ENCODE measurements around the gene C6orf89. TPM values are rescaled to one million over a fixed set of nuclear protein-coding genes. Genes with fewer than 3 reads are reported as not detected.
"Not testable (repeated sequence)": the region's sequence is repeated elsewhere in the genome, so short reads cannot be mapped to it uniquely, and the experiment has no call there.

Gene C6orf89
- total RNA-seq, 1 donor from 2014 or later: 29.9 TPM

DNA sequence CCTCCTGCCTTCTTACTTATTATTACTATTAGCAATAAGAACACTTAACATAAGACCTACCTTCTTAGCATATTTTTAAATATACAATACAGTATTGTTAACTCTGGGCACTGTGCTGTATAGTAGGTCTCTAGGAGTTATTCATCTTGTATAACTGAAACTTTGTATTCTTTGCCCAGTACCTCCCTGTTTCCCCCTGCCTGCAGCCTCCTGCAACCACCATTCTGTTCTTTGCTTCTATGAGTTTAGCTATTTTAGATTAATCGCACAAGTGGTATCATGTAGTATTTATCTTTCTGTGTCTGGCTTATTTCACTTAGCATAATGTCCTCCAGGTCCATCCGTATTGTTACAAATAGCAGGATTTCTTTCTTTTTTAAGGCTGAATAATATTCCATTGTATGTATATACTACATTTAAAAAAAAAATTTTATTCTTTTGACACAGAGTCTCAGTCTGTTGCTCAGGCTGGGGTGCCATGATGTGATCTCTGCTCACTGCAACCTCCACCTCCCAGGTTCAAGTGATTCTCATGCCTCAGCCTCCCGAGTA is 4.4 kb downstream of the C6orf89 start:
- TF ChIP-seq, protein P1, sequence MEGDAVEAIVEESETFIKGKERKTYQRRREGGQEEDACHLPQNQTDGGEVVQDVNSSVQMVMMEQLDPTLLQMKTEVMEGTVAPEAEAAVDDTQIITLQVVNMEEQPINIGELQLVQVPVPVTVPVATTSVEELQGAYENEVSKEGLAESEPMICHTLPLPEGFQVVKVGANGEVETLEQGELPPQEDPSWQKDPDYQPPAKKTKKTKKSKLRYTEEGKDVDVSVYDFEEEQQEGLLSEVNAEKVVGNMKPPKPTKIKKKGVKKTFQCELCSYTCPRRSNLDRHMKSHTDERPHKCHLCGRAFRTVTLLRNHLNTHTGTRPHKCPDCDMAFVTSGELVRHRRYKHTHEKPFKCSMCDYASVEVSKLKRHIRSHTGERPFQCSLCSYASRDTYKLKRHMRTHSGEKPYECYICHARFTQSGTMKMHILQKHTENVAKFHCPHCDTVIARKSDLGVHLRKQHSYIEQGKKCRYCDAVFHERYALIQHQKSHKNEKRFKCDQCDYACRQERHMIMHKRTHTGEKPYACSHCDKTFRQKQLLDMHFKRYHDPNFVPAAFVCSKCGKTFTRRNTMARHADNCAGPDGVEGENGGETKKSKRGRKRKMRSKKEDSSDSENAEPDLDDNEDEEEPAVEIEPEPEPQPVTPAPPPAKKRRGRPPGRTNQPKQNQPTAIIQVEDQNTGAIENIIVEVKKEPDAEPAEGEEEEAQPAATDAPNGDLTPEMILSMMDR (IDR thresholded peaks at IDR 0.05; ENCODE audit: unreplicated experiment): no peak
- no peak for DNase-seq (ENCODE audit: low spot score, unreplicated experiment)
- H3K9me3 Mint-ChIP-seq (ENCODE audit: low read depth): no peaks in the 10 kb centered on the region
- peaks cover 12% of the 10 kb centered on the region for H3K4me1 Mint-ChIP-seq (ENCODE audit: low read depth)
- no peaks in the 10 kb centered on the region for H3K36me3 Mint-ChIP-seq (ENCODE audit: insufficient read depth)
- H3K27me3 Mint-ChIP-seq: no peaks in the 10 kb centered on the region
- H3K4me3 Mint-ChIP-seq (ENCODE audit: low read depth): no peak overlapping the region
- H3K27ac Mint-ChIP-seq: no peak overlapping the region

DNA sequence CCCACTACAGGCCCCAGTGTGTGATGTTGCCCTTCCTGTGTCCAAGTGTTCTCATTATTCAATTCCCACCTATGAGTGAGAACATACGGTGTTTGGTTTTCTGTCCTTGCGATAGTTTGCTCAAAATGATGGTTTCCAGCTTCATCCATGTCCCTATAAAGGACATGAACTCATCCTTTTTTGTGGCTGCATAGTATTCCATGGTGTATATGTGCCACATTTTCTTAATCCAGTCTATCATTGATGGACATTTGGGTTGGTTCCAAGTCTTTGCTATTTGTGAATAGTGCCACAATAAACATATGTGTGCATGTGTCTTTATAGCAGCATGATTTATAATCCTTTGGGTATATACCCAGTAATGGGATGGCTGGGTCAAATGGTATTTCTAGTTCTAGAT is 5.4 kb downstream of the C6orf89 start:
- H3K4me3 Mint-ChIP-seq (ENCODE audit: low read depth); H3K9me3 Mint-ChIP-seq (ENCODE audit: low read depth); DNase-seq (ENCODE audit: low spot score, unreplicated experiment); H3K36me3 Mint-ChIP-seq (ENCODE audit: insufficient read depth); H3K27ac Mint-ChIP-seq; H3K27me3 Mint-ChIP-seq; H3K4me1 Mint-ChIP-seq (ENCODE audit: low read depth): not testable (repeated sequence)

DNA sequence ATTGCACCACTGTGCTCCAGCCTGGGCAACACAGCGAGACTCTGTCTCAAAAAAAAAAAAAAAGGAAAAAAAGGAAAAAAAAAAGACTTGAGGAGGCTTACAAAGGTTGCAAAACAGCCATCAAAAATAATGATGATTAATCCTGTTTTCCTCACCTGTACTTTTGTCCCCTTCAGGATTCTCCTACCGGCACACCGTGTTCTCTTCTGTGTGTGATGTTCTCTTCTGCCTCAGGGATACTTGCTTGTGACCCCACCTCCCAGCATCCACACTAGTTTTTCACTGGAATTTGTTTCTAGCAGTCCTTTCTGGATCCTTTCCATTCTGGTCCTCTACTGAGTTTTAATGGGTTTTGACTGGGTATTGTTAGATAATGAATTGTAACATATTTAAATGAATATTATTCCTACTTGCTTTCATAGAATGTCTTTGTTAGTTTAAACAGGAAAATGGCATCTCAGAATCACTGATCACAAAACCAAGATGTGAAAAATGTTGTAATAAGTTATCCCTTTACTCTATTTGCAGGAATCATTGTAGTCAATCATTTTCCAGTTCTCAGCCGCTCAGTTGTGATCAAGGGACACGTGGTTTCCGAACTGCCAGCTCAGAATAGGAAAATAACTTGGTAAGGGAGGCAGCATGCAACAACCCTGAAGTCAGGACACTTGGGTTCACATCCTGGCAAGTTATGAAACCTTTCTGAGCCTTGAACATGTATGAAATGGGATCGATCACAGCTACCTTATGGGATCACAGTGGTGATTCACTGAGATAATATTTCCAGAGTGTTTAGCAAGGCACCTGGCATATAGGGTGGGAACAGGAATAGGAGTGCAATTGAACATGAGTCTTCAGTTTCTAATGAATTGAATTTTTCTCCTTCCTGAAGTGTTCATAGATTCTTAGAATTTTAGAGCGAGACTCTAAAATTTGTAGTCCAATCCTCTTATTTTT is 8.5 kb downstream of the C6orf89 start:
- Mint-ChIP-seq H3K27me3 (no peaks in the 10 kb centered on the region), H3K4me1 (ENCODE audit: low read depth) (no peaks in the 10 kb centered on the region), H3K27ac (peak overlapping the region; percentile 54), H3K36me3 (ENCODE audit: insufficient read depth) (peaks cover 6% of the 10 kb centered on the region), H3K9me3 (ENCODE audit: low read depth) (no peaks in the 10 kb centered on the region), H3K4me3 (ENCODE audit: low read depth) (no peak overlapping the region)
- TF ChIP-seq, protein P1 (IDR thresholded peaks at IDR 0.05; ENCODE audit: unreplicated experiment): no peak
- no peak for DNase-seq (ENCODE audit: low spot score, unreplicated experiment)

DNA sequence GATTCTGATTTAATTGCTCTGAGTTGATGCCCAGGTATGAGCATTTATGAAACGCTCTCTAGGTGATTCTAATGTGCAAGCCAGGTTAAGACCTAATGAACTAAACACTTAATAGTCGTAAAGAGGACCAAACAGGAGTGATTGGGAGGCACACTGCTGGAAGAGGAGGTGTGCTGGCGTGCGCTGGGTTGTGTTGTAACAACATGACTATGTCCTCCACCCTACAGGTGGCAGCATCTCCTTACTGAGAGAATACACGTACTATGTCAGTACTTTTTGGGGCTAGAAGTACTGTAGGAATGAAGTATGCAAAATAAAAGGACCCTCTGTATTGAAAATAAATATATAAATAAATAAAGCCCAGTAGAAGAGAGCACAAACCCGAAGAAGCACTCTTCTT is 11.9 kb downstream of the C6orf89 start:
- no peak overlapping the region for H3K4me3 Mint-ChIP-seq (ENCODE audit: low read depth)
- H3K4me1 Mint-ChIP-seq (ENCODE audit: low read depth): no peaks in the 10 kb centered on the region
- no peaks in the 10 kb centered on the region for H3K9me3 Mint-ChIP-seq (ENCODE audit: low read depth)
- no peak overlapping the region for H3K27ac Mint-ChIP-seq
- no peaks in the 10 kb centered on the region for H3K27me3 Mint-ChIP-seq
- TF ChIP-seq, protein P1 (IDR thresholded peaks at IDR 0.05; ENCODE audit: unreplicated experiment): no peak
- DNase-seq (ENCODE audit: low spot score, unreplicated experiment): no peak
- peaks cover 9% of the 10 kb centered on the region for H3K36me3 Mint-ChIP-seq (ENCODE audit: insufficient read depth)

DNA sequence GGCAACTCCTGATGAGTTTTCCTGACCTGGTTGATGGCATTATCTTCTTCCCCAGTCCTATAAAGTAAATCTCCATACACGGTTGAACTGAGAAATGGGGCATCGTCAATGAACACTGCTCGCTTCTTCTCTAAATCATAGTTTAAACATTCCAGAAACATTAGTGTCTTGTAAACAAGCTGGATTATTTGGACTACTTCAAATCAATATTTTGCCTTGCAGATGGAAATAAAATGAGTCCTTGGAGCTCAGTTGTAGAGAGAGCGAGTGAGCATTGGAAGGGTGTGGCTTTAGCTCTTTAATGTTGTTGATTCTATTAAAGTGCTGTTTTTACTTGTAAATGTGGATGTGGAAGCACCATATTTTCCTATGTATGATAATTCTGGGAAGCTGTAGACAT is 18.4 kb downstream of the C6orf89 start:
- Mint-ChIP-seq H3K4me1 (ENCODE audit: low read depth) (peaks cover 6% of the 10 kb centered on the region), H3K9me3 (ENCODE audit: low read depth) (no peaks in the 10 kb centered on the region), H3K27ac (peak overlapping the region; percentile 51), H3K4me3 (ENCODE audit: low read depth) (no peak overlapping the region), H3K36me3 (ENCODE audit: insufficient read depth) (peaks cover 11% of the 10 kb centered on the region), H3K27me3 (no peaks in the 10 kb centered on the region)
- no peak for DNase-seq (ENCODE audit: low spot score, unreplicated experiment)
- TF ChIP-seq, protein P1 (IDR thresholded peaks at IDR 0.05; ENCODE audit: unreplicated experiment): no peak
